ENCODE measurements around the gene USP30. TPM values are rescaled to one million over a fixed set of nuclear protein-coding genes. Genes with fewer than 3 reads are reported as not detected.

Gene USP30
- total and polyA plus RNA-seq, 4 donors: 6.5 to 17.9 (median 8.0) TPM

DNA sequence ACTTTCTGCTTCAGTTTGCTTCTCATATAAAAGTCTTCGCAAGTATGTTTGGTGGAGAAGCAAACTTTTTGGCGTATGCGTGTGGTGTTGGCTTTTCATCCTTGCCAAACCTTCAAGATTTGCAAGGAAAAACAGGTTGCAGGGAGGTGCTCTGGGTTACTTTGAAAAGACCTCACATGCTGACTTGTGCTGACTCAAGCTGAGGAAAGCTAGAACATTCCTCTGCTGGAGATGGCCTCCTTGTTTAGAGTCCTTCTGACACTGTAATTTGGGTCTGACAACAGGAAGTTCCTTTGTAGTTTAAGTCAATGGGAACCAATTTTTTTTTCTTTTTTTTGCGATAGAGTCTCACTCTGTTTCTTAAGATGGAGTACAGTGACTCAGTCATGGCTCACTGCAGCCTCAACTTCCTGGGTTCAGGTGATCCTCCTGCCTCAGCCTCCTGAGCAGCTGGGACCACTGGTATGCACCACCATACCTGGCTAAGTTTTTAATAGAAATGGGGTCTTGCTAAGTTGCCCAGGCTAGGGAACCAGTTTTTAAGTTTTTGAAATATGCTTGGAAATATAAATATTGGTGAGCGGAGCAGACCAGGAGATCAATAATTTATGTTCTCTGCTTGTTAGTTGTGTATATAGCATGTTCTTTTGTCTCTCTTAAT is 61.4 kb downstream of the USP30 start:
- no peaks in the 10 kb centered on the region for H3K9me3 ChIP-seq (ENCODE audit: control insufficient read depth in 4 of 4, insufficient read depth in 3 of 4, low read length in 3 of 4)
- TF ChIP-seq, protein P1, sequence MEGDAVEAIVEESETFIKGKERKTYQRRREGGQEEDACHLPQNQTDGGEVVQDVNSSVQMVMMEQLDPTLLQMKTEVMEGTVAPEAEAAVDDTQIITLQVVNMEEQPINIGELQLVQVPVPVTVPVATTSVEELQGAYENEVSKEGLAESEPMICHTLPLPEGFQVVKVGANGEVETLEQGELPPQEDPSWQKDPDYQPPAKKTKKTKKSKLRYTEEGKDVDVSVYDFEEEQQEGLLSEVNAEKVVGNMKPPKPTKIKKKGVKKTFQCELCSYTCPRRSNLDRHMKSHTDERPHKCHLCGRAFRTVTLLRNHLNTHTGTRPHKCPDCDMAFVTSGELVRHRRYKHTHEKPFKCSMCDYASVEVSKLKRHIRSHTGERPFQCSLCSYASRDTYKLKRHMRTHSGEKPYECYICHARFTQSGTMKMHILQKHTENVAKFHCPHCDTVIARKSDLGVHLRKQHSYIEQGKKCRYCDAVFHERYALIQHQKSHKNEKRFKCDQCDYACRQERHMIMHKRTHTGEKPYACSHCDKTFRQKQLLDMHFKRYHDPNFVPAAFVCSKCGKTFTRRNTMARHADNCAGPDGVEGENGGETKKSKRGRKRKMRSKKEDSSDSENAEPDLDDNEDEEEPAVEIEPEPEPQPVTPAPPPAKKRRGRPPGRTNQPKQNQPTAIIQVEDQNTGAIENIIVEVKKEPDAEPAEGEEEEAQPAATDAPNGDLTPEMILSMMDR (IDR thresholded peaks at IDR 0.05; ENCODE audit: control extremely low read depth, extremely low read depth): no peak
- H3K9ac ChIP-seq (ENCODE audit: insufficient read depth in 1 of 2, low read length in 2 of 2): no peak overlapping the region
- no peak overlapping the region for H3K4me3 ChIP-seq
- H3K27me3 ChIP-seq (ENCODE audit: control insufficient read depth in 3 of 3, insufficient read depth in 3 of 3, low read length in 2 of 3): no peaks in the 10 kb centered on the region
- no peak for ATAC-seq (ENCODE audit: insufficient read depth, low FRiP score)
- 84 to 95% methylated on average over 5 of the region's 5 CpGs for WGBS, 2 donors
- DNase-seq: no peak
- peak overlapping the region in 1 of 2 donors; percentile 92 for H3K27ac ChIP-seq (ENCODE audit: low read depth in 1 of 2, low read length in 1 of 2)
- H3K36me3 ChIP-seq (ENCODE audit: control insufficient read depth in 4 of 4, insufficient read depth in 4 of 4, low read length in 4 of 4): peaks cover 0 to 6% (median 3%) of the 10 kb centered on the region in 4 donors
- H3K4me1 ChIP-seq (ENCODE audit: control insufficient read depth in 5 of 5, insufficient read depth in 5 of 5, low read length in 5 of 5): peaks cover 7 to 27% (median 10%) of the 10 kb centered on the region in 5 donors

DNA sequence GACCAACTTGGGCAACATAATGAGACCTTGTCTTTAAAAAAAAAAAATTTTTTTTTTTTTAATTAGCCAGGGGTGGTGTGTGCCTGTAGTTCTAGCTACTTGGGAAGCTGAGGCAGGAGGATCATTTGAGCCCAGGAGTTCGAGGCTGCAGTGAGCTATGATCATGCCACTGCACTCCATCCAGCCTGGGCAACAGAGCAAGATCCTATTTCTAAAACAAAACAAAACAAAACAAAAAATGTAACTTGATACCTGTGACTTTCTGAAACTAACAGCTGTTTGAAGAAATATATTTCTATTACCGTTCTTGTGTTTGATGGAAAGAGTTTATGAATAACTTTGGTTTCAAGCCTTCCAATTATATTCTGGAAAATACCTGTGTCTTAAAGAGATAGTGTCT is 62.3 kb downstream of the USP30 start:
- DNase-seq: no peak
- peak overlapping the region in 1 of 2 donors; percentile 92 for H3K27ac ChIP-seq (ENCODE audit: low read depth in 1 of 2, low read length in 1 of 2)
- TF ChIP-seq, protein P1 (IDR thresholded peaks at IDR 0.05; ENCODE audit: control extremely low read depth, extremely low read depth): no peak
- H3K9me3 ChIP-seq (ENCODE audit: control insufficient read depth in 4 of 4, insufficient read depth in 3 of 4, low read length in 3 of 4): no peaks in the 10 kb centered on the region
- H3K4me3 ChIP-seq: no peak overlapping the region
- no peaks in the 10 kb centered on the region for H3K27me3 ChIP-seq (ENCODE audit: control insufficient read depth in 3 of 3, insufficient read depth in 3 of 3, low read length in 2 of 3)
- H3K4me1 ChIP-seq (ENCODE audit: control insufficient read depth in 5 of 5, insufficient read depth in 5 of 5, low read length in 5 of 5): peaks cover 7 to 27% (median 10%) of the 10 kb centered on the region in 5 donors
- H3K9ac ChIP-seq (ENCODE audit: insufficient read depth in 1 of 2, low read length in 2 of 2): no peak overlapping the region
- WGBS, 2 donors: 83% methylated on average over 2 of the region's 2 CpGs
- H3K36me3 ChIP-seq (ENCODE audit: control insufficient read depth in 4 of 4, insufficient read depth in 4 of 4, low read length in 4 of 4): peaks cover 0 to 5% (median 0%) of the 10 kb centered on the region in 4 donors
- no peak for ATAC-seq (ENCODE audit: insufficient read depth, low FRiP score)

DNA sequence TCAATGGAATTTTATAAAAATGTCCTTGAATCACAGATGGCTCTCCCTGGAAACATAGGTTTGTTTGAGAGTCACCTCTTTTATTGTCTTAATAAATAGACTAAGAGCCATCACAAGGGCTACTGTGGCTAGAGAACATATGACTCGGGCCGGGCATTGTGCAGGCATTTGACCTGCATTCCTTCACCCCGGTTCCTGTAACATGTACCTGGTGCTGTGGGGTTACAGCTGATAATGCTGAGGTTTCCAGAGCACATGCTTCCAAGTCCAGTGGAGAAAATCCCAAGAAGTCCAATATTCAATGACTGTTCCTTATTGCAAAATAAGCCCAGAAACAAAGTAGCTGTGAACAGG is 63.0 kb downstream of the USP30 start:
- TF ChIP-seq, protein P1 (IDR thresholded peaks at IDR 0.05; ENCODE audit: control extremely low read depth, extremely low read depth): no peak
- Histone ChIP-seq H3K27me3 (ENCODE audit: control insufficient read depth in 3 of 3, insufficient read depth in 3 of 3, low read length in 2 of 3) (no peaks in the 10 kb centered on the region), H3K36me3 (ENCODE audit: control insufficient read depth in 4 of 4, insufficient read depth in 4 of 4, low read length in 4 of 4) (no peaks in the 10 kb centered on the region), H3K4me3 (no peak overlapping the region), H3K4me1 (ENCODE audit: control insufficient read depth in 5 of 5, insufficient read depth in 5 of 5, low read length in 5 of 5) (peaks cover 3 to 19% (median 11%) of the 10 kb centered on the region in 5 donors), H3K9me3 (ENCODE audit: control insufficient read depth in 4 of 4, insufficient read depth in 3 of 4, low read length in 3 of 4) (no peaks in the 10 kb centered on the region), H3K27ac (ENCODE audit: low read depth in 1 of 2, low read length in 1 of 2) (peak overlapping the region; percentile 66 to 92), H3K9ac (ENCODE audit: insufficient read depth in 1 of 2, low read length in 2 of 2) (no peak overlapping the region)
- ATAC-seq (ENCODE audit: insufficient read depth, low FRiP score) (no peak), DNase-seq (no peak)
- 73 to 76% methylated on average over 3 of the region's 3 CpGs for WGBS, 2 donors
